Osteoblast (primary cell): ENCODE results near the gene GRID1. TPM values are rescaled to one million over a fixed set of nuclear protein-coding genes. Genes with fewer than 3 reads are reported as not detected.

Experiments used
- DNase-seq: peaks from one replicate; pipeline ENCODE4 v3.0.0; 2011; ENCODE audit warnings: low spot score, mixed read lengths; ENCODE audit not compliant: insufficient read length; ENCODE audit errors: missing footprints
- H2AFZ ChIP-seq: 2 replicates; pipeline ENCODE4 v1.6.0; 2011; ENCODE audit warnings: mild to moderate bottlenecking, low read length
- H3K27ac ChIP-seq: 2 replicates; pipeline ENCODE4 v1.5.1; 2011; ENCODE audit warnings: mild to moderate bottlenecking, low read depth, low read length, moderate library complexity
- H3K27me3 ChIP-seq: 2 replicates; pipeline ENCODE4 v1.6.0; 2012; ENCODE audit warnings: mild to moderate bottlenecking, control low read depth, inconsistent platforms, low read length, moderate library complexity; ENCODE audit not compliant: insufficient read depth
- H3K36me3 ChIP-seq: 2 replicates; pipeline ENCODE4 v1.5.1; 2011; ENCODE audit warnings: mild to moderate bottlenecking, low read length, control low read depth, moderate library complexity; ENCODE audit not compliant: insufficient read depth
- H3K4me1 ChIP-seq: 2 replicates; pipeline ENCODE4 v1.5.1; 2011; ENCODE audit warnings: mild to moderate bottlenecking, low read length, control low read depth, moderate library complexity; ENCODE audit not compliant: insufficient read depth
- H3K4me2 ChIP-seq: 2 replicates; pipeline ENCODE4 v1.6.0; 2011; ENCODE audit warnings: mild to moderate bottlenecking, low read length; ENCODE audit not compliant: insufficient read depth
- H3K4me3 ChIP-seq: fragments of 200-600 bp; sonication (generic); 3 replicates; pipeline ENCODE4 v1.5.1; 2012; ENCODE audit warnings: mild to moderate bottlenecking, low read length, inconsistent platforms; ENCODE audit not compliant: insufficient read depth
- H3K79me2 ChIP-seq: 2 replicates; pipeline ENCODE4 v1.6.0; 2012; ENCODE audit warnings: mild to moderate bottlenecking, low read length, control low read depth, inconsistent platforms; ENCODE audit not compliant: insufficient read depth
- H3K9me3 ChIP-seq: 2 replicates; pipeline ENCODE4 v1.5.1; 2011; ENCODE audit warnings: low read depth, low read length, control low read depth
- H4K20me1 ChIP-seq: 2 replicates; pipeline ENCODE4 v1.6.0; 2012; ENCODE audit warnings: mild to moderate bottlenecking, low read length, control low read depth; ENCODE audit not compliant: insufficient read depth
- CTCF ChIP-seq: IDR thresholded peaks from 2 replicates; pipeline ENCODE4 v1.5.1; 2011; ENCODE audit warnings: mild to moderate bottlenecking, low read depth, low read length, moderate library complexity; ENCODE audit errors: extremely low read depth
- total RNA-seq: library from RNA; depleted of rRNA; stranded (reverse); fragments of >200 nt; gene quantifications from 2 replicates; pipeline ENCODE4 v1.2.3, GENCODE V29; 2012

GRID1 gene
- total RNA-seq, 1 donor = not detected

GRCh38 chr10:86298501-86299001, 68.0 kb downstream of the GRID1 start:
- no peaks in the 10 kb centered on the region for H4K20me1 ChIP-seq
- DNase-seq = no peak
- H3K4me3 ChIP-seq = no peak overlapping the region
- H3K27ac ChIP-seq = no peak overlapping the region
- no peak overlapping the region for H3K4me2 ChIP-seq
- no peaks in the 10 kb centered on the region for H3K27me3 ChIP-seq
- no peaks in the 10 kb centered on the region for H3K79me2 ChIP-seq
- TF ChIP-seq CTCF = no peak
- no peaks in the 10 kb centered on the region for H3K4me1 ChIP-seq
- H2AFZ ChIP-seq = no peak overlapping the region
- no peaks in the 10 kb centered on the region for H3K9me3 ChIP-seq
- H3K36me3 ChIP-seq = no peaks in the 10 kb centered on the region

- no peak for TF ChIP-seq CTCF
- DNase-seq = no peak
- H3K27me3 ChIP-seq = no peaks in the 10 kb centered on the region
- H4K20me1 ChIP-seq = no peaks in the 10 kb centered on the region
- H2AFZ ChIP-seq = no peak overlapping the region
- no peak overlapping the region for H3K4me3 ChIP-seq
- H3K79me2 ChIP-seq = no peaks in the 10 kb centered on the region
- no peaks in the 10 kb centered on the region for H3K9me3 ChIP-seq
- H3K4me1 ChIP-seq = no peaks in the 10 kb centered on the region
- no peaks in the 10 kb centered on the region for H3K36me3 ChIP-seq
- no peak overlapping the region for H3K4me2 ChIP-seq
- H3K27ac ChIP-seq = no peak overlapping the region
Measured at GRCh38 chr10:86295791-86296190, 70.8 kb downstream of the GRID1 start.

- DNase-seq = no peak
- H3K27ac ChIP-seq = no peak overlapping the region
Measured at GRCh38 chr10:86295351-86295750, 71.2 kb downstream of the GRID1 start.

More at GRCh38 chr10:86295351-86295750, 71.2 kb downstream of the GRID1 start:
- Histone ChIP-seq H3K4me2 (no peak overlapping the region), H3K9me3 (no peaks in the 10 kb centered on the region), H3K4me1 (no peaks in the 10 kb centered on the region), H4K20me1 (no peaks in the 10 kb centered on the region), H3K4me3 (no peak overlapping the region), H3K36me3 (no peaks in the 10 kb centered on the region), H2AFZ (no peak overlapping the region), H3K79me2 (no peaks in the 10 kb centered on the region), H3K27me3 (no peaks in the 10 kb centered on the region)
- no peak for TF ChIP-seq CTCF
